Left ventricle myocardium inferior (tissue), 1 donor: ENCODE data around the gene SGCB. TPM values are rescaled to one million over a fixed set of nuclear protein-coding genes. Genes with fewer than 3 reads are reported as not detected.

ENCODE experiments used
- DNase-seq: peaks from one replicate; pipeline ENCODE4 v3.0.0-alpha.2; 2020
- H3K27ac ChIP-seq: fragments of 200-600 bp; replicated peaks from 2 replicates; pipeline ENCODE4 v1.8.0; 2021
- H3K27me3 ChIP-seq: fragments of 200-600 bp; 2 replicates; pipeline ENCODE4 v1.8.0; 2021; ENCODE audit warnings: low read depth
- H3K36me3 ChIP-seq: fragments of 200-600 bp; 2 replicates; pipeline ENCODE4 v1.8.0; 2021
- H3K4me1 ChIP-seq: fragments of 200-600 bp; 2 replicates; pipeline ENCODE4 v1.8.0; 2021
- H3K4me3 ChIP-seq: fragments of 200-600 bp; 2 replicates; pipeline ENCODE4 v1.8.0; 2021; ENCODE audit warnings: mild to moderate bottlenecking, moderate library complexity
- H3K9me3 ChIP-seq: fragments of 200-600 bp; replicated peaks from 2 replicates; pipeline ENCODE4 v1.8.0; 2021
- intact Hi-C: fragments of 100-400 bp; cut with micrococcal nuclease; formaldehyde crosslinking; loops from one replicate; pipeline ENCODE4 v1.11.0; 2022
- total RNA-seq: library from RNA; stranded (reverse); fragmentation: NEBNext Ultra II Directional; extraction: Animal tissue kit (Norgen Biotek cat#: 25700); gene quantifications from one replicate; pipeline ENCODE4 v1.2.1, GENCODE V29; 2021
- TF ChIP-seq, protein P1 (sequence below): fragments of 200-600 bp; IDR thresholded peaks from 2 replicates; pipeline ENCODE4 v1.8.0; 2021; ENCODE audit warnings: antibody characterized with exemption, mild to moderate bottlenecking, borderline replicate concordance
- donor health status: DM: no; HTN: yes; CAD: no; lungs with severe emphysema.

Gene SGCB
- total RNA-seq, 1 donor from 2014 or later, result 78.8 TPM

DNA sequence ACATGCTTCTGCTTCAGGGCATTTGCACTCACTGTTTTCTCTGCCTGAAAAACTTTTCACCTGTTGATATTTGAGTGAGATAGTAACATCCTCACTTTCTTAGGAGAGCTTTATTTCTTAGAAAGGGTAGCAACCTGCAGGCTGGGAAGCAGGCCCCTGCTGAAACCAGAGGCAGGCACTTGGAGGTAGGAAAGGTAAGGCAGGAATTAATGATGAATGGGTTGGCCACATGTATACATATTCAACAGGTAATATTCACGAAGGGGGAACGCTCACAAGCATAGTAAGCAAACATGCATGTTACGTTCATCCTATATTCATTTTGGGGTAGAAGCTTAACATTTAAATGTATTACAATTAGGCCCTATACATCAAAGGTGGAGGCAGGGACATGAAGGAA, 16.2 kb upstream of the SGCB start:
- peaks cover 12% of the 10 kb centered on the region for H3K27me3 ChIP-seq
- intact Hi-C loops, result no loop called here
- H3K36me3 ChIP-seq, result no peaks in the 10 kb centered on the region
- no peak for DNase-seq
- H3K4me1 ChIP-seq, result peaks cover 34% of the 10 kb centered on the region
- TF ChIP-seq, protein P1, sequence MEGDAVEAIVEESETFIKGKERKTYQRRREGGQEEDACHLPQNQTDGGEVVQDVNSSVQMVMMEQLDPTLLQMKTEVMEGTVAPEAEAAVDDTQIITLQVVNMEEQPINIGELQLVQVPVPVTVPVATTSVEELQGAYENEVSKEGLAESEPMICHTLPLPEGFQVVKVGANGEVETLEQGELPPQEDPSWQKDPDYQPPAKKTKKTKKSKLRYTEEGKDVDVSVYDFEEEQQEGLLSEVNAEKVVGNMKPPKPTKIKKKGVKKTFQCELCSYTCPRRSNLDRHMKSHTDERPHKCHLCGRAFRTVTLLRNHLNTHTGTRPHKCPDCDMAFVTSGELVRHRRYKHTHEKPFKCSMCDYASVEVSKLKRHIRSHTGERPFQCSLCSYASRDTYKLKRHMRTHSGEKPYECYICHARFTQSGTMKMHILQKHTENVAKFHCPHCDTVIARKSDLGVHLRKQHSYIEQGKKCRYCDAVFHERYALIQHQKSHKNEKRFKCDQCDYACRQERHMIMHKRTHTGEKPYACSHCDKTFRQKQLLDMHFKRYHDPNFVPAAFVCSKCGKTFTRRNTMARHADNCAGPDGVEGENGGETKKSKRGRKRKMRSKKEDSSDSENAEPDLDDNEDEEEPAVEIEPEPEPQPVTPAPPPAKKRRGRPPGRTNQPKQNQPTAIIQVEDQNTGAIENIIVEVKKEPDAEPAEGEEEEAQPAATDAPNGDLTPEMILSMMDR, result no peak
- no peaks in the 10 kb centered on the region for H3K9me3 ChIP-seq
- no peak overlapping the region for H3K4me3 ChIP-seq
- H3K27ac ChIP-seq, result no peak overlapping the region

DNA sequence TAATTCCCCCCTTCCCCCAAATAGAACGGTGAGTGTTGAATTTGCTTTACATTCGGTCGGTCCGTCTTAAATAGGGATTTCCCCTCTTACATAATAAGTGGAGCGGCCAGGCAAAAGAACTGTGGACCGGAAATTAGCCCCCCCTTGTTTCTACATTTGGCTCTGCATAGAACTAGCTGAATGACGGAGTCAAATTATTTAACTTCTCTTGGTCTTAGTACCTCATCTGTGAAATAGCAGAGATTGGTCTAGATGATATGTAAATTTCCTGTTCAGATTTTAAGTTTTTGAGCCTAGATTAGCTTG, 14.3 kb upstream of the SGCB start:
- DNase-seq, result no peak
- TF ChIP-seq, protein P1, result no peak
- Histone ChIP-seq H3K4me3 (peak overlapping the region; percentile 74), H3K27ac (peak overlapping the region; percentile 74), H3K27me3 (peaks cover 19% of the 10 kb centered on the region), H3K36me3 (no peaks in the 10 kb centered on the region), H3K9me3 (no peaks in the 10 kb centered on the region), H3K4me1 (peaks cover 22% of the 10 kb centered on the region)
- intact Hi-C loops, result no loop called here

DNA sequence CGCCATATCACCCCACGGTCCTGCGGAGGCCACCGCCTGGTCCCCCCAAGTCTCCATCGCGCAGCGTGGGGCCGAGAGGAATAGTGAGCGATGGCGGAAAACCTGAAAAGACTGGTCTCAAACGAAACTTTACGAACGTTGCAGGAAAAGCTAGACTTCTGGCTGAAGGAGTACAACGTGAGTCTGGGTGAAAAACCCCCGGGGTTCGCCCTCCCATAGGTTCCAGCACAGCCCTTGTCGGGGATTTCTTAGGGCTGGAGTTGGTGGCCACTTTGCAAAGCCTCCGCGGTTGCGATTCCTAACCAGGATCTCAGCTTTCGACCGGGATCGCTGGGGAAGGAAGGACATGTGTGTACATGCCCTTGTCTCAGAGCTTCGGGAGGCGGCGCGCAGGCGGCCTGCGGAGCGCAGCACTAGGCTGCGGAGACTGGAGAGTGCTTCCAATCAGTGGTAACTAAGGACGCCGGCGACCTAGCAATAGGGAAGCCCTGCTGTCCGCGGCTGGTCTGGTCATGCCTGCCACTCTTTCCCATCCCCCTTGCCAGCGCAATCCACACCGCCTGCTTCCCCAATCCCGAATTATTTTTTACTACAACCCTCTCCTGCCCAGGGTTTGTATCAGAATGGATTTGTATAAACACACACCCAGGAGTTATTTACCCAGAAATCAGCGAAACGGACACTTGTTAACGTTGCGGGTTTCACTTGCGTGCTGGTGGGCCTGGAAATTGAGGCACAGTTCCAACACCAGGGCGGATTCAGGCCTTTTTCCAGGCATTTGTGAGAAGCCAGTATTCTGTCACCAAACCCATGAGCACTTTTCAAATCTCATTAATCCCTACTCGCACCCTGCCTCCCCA, 13.7 kb upstream of the SGCB start:
- intact Hi-C loops, result no loop called here
- peak overlapping the region; percentile 74 for H3K27ac ChIP-seq
- peaks cover 22% of the 10 kb centered on the region for H3K4me1 ChIP-seq
- H3K4me3 ChIP-seq, result peak overlapping the region; percentile 74
- H3K36me3 ChIP-seq, result no peaks in the 10 kb centered on the region
- no peaks in the 10 kb centered on the region for H3K9me3 ChIP-seq
- peak; percentile 74 for DNase-seq
- TF ChIP-seq, protein P1, result no peak
- H3K27me3 ChIP-seq, result peaks cover 19% of the 10 kb centered on the region

DNA sequence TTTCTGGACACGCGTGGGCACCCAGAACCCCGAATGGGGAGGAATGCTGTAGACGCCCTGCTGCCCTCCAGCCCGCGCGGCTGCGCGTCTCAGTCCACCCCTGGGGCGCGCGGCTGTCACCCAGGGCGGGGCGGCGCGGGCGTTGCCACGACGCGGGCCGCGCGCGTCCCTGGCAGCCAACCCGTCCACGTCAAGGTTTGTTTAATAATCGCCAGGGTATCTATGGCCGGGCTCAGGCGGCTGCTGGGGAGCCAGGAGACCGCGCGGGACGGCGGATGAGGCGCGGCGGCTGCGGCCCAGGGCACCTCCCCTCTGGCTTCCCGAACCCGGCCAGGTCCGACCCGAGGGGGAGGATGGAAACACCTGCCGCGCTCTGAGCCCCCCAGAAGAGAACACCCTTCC, 13.1 kb upstream of the SGCB start, which contains the start of gene SPATA18:
Gene SPATA18 (plus strand): TSS at position 92 of the 402 bp plus-strand sequence. CDS start 401 bp downstream, outside the sequence.
- H3K27ac ChIP-seq, result peak within 1 kb of the TSS; percentile 74

DNA sequence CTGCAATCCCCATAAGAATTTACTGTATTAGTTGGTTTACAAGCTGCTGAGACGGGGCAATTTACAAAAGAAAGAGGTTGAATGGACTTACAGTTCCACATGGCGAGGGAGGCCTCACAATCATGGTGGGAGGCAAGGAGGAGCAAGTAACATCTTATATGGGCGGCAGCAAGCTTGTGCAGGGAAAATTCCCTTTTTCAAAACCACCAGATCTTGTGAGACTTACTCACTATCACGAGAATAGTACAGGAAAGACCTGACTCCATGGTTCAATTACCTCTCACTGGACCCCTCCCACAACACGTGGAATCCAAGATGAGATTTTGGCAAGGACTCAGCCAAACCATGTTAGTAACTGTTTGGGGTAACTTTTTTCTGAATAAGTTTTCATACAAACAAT, 11.2 kb upstream of the SGCB start:
- peaks cover 22% of the 10 kb centered on the region for H3K27me3 ChIP-seq
- intact Hi-C loops, result no loop called here
- H3K4me3 ChIP-seq, result no peak overlapping the region
- TF ChIP-seq, protein P1, result no peak
- peaks cover 22% of the 10 kb centered on the region for H3K4me1 ChIP-seq
- no peaks in the 10 kb centered on the region for H3K9me3 ChIP-seq
- DNase-seq, result no peak
- no peak overlapping the region for H3K27ac ChIP-seq
- H3K36me3 ChIP-seq, result no peaks in the 10 kb centered on the region

More for the DNA sequence above, 13.1 kb upstream of the SGCB start, which contains the start of gene SPATA18:
- intact Hi-C loops, result no loop called here
- H3K9me3 ChIP-seq, result no peaks in the 10 kb centered on the region
- DNase-seq, result peak; percentile 31
- H3K36me3 ChIP-seq, result no peaks in the 10 kb centered on the region
- peaks cover 19% of the 10 kb centered on the region for H3K27me3 ChIP-seq
- TF ChIP-seq, protein P1, result no peak
- H3K4me3 ChIP-seq, result peak within 1 kb of the TSS; percentile 74
- H3K4me1 ChIP-seq, result peaks cover 22% of the 10 kb centered on the region
